ENCODE data around the gene RNF19B. TPM values are rescaled to one million over a fixed set of nuclear protein-coding genes. Genes with fewer than 3 reads are reported as not detected.
A peak's percentile ranks its signal among the peaks of the same experiment; 100 is the strongest.

RNF19B gene
- polyA plus RNA-seq, 2 of the 4 experiments (the other 2 are of a cell fraction): 9.9 to 22.6 TPM

DNA sequence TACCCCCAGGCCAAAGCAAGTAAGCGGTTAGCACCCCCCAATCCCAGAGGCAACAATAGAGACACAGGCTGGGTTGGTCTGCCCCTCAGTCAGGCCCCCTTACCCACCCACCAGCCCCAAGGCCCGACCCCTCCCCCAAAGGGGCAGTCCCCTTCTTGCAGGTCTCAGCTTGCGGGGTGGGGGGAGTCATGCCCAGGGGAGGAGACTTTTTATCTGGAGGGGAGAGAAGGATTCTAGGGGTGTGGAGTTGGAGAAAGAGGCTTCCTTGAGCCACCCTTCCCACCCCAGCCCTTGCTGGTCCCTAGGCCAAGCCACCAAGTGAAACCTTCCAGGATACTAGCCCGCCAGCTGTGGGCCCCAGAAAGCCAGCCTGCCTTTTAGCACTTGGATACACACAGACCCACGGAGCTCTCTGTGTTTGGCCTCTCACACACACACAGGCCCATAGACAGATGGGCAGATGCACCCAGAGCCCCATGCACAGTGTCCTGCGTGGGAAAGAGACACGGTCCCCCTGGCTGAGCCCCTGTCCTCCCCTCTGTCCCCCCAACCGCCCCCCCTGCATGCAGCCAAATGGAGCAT lies 70.5 kb downstream of the RNF19B start:
- CTCF ChIA-PET: interaction anchor here (0.6 to 3.8 kb wide), 9 partner anchors 9 to 163 kb away, joined by 3 to 15 read pairs (median 3); partner anchors contain the start of gene FNDC5
- Histone ChIP-seq H3K9me3 (no peaks in the 10 kb centered on the region), H3K4me1 (0 out of 3 replicates have a peak, but pooled peaks cover 3% of the 10 kb centered on the region), H3K4me3 (no peak overlapping the region; the same call in 2 of the 3 replicates), H3K27ac (peak overlapping the region in 1 of 2 experiments; percentile 88; a peak in 3 of 6 replicates), H3K4me2 (peak overlapping the region; percentile 99)
- WGBS (ENCODE audit: missing lambda C conversion rate): no CpG with 5 or more reads among the region's 8 CpGs
- FAIRE-seq (no peak), DNase-seq (ENCODE audit: low read depth in 1 of 2, low spot score in 1 of 2) (no peak), ATAC-seq (no peak)
- POLR2A ChIA-PET: interaction anchor here (0.5 kb wide), 1 partner anchor 195 kb away, joined by 3 read pairs; no protein-coding TSS in a partner anchor
- TF ChIP-seq EP300 (IDR thresholded peaks at IDR 0.05) (no peak), KDM1A (IDR thresholded peaks at IDR 0.05; ENCODE audit: low read depth) (no peak), RAD21 (conservative IDR thresholded peaks at IDR 0.05 in 1 of 2, IDR thresholded peaks at IDR 0.05 in 1 of 2) (no peak), BCL3 (IDR thresholded peaks at IDR 0.05) (no peak), ESRRA (IDR thresholded peaks at IDR 0.05; ENCODE audit: borderline replicate concordance, low read length) (no peak), SREBF2 (IDR thresholded peaks at IDR 0.05) (no peak), NFE2L2 (conservative IDR thresholded peaks at IDR 0.05; ENCODE audit: low read length) (no peak), EHF (CRISPR knock-in tag; IDR thresholded peaks at IDR 0.05) (no peak)
- TF ChIP-seq, protein P1, sequence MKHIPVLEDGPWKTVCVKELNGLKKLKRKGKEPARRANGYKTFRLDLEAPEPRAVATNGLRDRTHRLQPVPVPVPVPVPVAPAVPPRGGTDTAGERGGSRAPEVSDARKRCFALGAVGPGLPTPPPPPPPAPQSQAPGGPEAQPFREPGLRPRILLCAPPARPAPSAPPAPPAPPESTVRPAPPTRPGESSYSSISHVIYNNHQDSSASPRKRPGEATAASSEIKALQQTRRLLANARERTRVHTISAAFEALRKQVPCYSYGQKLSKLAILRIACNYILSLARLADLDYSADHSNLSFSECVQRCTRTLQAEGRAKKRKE (CRISPR knock-in tag; IDR thresholded peaks at IDR 0.05; ENCODE audit: low read depth): no peak
- TF ChIP-seq, protein P2, sequence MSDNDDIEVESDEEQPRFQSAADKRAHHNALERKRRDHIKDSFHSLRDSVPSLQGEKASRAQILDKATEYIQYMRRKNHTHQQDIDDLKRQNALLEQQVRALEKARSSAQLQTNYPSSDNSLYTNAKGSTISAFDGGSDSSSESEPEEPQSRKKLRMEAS (IDR thresholded peaks at IDR 0.05): no peak

- FAIRE-seq: no peak
- ChIA-PET CTCF (interaction anchor here (0.6 to 3.8 kb wide), 27 partner anchors 8 to 410 kb away, joined by 3 to 15 read pairs (median 4); partner anchors contain the start of gene TMEM54), POLR2A (interaction anchor here (0.5 kb wide), 1 partner anchor 196 kb away, joined by 3 read pairs; no protein-coding TSS in a partner anchor)
- peak; percentile 38 to 41 for DNase-seq (ENCODE audit: low read depth in 1 of 2, low spot score in 1 of 2)
- H3K4me1 ChIP-seq: 0 out of 3 replicates have a peak, but pooled peaks cover 3% of the 10 kb centered on the region
- TF ChIP-seq TP53 (CRISPR knock-in tag; IDR thresholded peaks at IDR 0.05) (no peak), POLR2A (IDR thresholded peaks at IDR 0.05; ENCODE audit: low read length) (no peak), RAD21 (conservative IDR thresholded peaks at IDR 0.05 in 1 of 2, IDR thresholded peaks at IDR 0.05 in 1 of 2) (peak in 1 of 2 experiments; percentile 35; a peak in 1 of 5 replicates), HEYL (CRISPR knock-in tag; IDR thresholded peaks at IDR 0.05) (no peak), CHD2 (IDR thresholded peaks at IDR 0.05; ENCODE audit: low read length, partially characterized antibody) (no peak), EHMT2 (IDR thresholded peaks at IDR 0.05; ENCODE audit: low read depth) (no peak), CTCF (IDR thresholded peaks at IDR 0.05) (peak; percentile 40), ZSCAN20 (CRISPR knock-in tag; IDR thresholded peaks at IDR 0.05) (no peak), ZC3H11A (IDR thresholded peaks at IDR 0.05) (no peak), RCOR1 (IDR thresholded peaks at IDR 0.05; ENCODE audit: low read depth, low read length) (no peak), RFX5 (IDR thresholded peaks at IDR 0.05) (no peak), PBX3 (IDR thresholded peaks at IDR 0.05) (no peak), SMC3 (IDR thresholded peaks at IDR 0.05) (0 out of 3 replicates have a peak, but pooled peaks have one; percentile 23), PHF8 (IDR thresholded peaks at IDR 0.05; ENCODE audit: borderline replicate concordance, low read depth) (no peak)
- TF ChIP-seq, protein P3, sequence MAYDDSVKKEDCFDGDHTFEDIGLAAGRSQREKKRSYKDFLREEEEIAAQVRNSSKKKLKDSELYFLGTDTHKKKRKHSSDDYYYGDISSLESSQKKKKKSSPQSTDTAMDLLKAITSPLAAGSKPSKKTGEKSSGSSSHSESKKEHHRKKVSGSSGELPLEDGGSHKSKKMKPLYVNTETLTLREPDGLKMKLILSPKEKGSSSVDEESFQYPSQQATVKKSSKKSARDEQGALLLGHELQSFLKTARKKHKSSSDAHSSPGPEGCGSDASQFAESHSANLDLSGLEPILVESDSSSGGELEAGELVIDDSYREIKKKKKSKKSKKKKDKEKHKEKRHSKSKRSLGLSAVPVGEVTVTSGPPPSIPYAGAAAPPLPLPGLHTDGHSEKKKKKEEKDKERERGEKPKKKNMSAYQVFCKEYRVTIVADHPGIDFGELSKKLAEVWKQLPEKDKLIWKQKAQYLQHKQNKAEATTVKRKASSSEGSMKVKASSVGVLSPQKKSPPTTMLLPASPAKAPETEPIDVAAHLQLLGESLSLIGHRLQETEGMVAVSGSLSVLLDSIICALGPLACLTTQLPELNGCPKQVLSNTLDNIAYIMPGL (CRISPR knock-in tag; IDR thresholded peaks at IDR 0.05; ENCODE audit: borderline replicate concordance): no peak
- TF ChIP-seq, protein P2 (IDR thresholded peaks at IDR 0.05): peak; percentile 19; the same call in 1 of the 2 replicates
- peak overlapping the region; percentile 72 to 88 for H3K27ac ChIP-seq
- H3K4me2 ChIP-seq: peak overlapping the region; percentile 99
- H3K9me3 ChIP-seq: no peaks in the 10 kb centered on the region
- H3K4me3 ChIP-seq: peak overlapping the region; percentile 55
- 14% methylated on average over 28 of the region's 58 CpGs for WGBS (ENCODE audit: missing lambda C conversion rate)
- peak; percentile 59 to 75 for ATAC-seq
These were observed 71.2 kb downstream of the RNF19B start for GRCh38 chr1:32893198-32894018.
